ENCODE data around the gene CABLES1.
A peak's percentile ranks its signal among the peaks of the same experiment; 100 is the strongest.

CABLES1 gene

GRCh38 chr18:23211146-23211545 is 75.9 kb downstream of the CABLES1 start:
- DNase-seq: no peak

DNA sequence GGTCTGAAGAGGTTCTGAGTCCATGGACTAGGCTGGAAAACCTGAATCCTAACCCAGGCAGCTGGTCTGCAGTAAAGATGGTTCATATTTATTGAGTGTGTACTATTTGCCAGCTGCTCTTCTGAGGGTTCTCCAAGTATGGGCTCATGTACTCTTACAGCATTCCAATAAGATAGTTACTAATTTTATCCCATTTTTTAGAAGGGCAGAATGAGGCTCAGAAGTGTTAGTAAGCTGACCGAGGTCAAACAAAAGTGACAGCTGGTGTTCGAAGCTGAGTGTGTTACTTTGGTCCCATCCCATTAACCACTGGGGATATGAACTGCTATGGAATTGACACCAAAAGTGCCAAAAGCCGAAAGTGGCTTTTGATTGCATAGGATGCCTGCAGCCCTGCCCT is 76.9 kb downstream of the CABLES1 start:
- no peak for DNase-seq

DNA sequence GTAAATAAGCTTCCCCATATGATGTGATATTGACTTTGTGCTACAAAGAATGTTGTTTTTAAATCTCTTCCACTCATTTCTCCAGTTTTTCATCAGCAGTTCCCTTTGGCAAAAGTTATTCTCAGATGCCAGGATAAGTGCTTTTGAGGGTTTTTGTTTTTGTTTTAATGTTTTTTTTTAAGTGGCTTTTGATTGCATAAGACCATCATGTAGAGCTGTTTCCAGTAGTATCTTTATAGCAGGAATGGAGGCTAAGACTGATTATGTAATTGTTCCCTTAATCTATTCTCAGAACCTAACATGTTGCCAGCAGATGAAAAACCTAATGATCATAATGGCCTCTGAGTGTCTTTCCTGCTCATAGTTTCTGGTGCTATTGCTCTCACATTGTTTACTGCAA is 77.9 kb downstream of the CABLES1 start:
- no peak for DNase-seq

DNA sequence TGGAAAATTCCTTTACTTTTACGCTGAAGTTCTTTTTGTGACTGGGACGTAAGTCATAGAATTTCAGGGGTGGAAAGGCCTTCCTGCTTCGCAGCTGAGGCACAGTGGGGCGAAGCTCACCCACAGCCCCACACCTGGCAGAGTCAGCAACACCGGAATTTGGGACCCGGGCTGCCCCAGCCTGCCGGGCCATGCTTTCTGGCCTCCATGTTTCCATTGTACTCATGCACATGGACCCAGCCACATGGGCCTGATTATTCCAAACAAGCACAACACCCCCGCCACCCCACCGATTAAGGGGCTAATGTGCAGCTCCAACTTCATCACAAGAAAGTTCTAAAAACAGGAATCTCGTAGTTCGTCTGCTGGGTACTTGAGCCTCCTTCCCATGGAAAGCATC is 82.5 kb downstream of the CABLES1 start:
- DNase-seq: no peak

GRCh38 chr18:23220355-23220754 is 85.1 kb downstream of the CABLES1 start:
- no peak for DNase-seq

DNA sequence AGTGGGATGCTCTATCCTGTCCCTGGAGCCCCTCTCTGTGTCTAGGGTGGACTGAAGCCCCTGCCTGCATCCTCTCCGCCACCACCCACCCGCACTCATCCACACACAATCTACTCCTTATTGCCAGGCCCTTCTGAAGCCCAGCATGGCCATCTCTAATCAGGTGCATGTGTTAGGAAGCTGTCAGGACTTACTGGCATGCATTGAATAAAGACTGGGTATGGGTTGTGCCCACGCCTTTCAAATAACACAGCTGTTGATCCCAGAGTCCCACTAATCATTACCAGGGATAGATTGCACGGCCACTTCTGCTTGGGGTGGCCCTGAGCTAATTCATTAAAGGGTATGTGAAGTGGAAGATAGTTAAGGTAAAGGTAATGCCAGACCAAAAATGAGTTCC is 88.4 kb downstream of the CABLES1 start:
- no peak for DNase-seq

DNA sequence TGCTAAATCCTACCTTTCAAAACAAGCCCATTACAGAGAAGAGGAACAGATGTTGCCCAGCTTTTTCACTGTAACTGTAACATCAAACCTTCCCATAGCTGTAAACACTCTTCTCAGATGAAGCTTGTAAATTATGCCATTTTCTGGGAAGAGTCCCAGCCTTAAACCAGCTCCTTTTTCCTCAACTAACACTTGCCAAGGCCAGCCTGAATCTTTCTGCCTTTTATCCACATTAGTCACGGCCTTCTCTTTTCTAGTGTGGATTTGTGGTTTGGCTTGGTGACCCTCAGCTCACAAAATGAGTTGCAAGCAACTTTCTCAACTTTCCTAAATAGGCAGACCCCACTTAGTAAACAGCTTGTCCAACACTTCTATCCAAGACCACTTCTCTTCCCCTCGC is 90.2 kb downstream of the CABLES1 start:
- DNase-seq: no peak

DNA sequence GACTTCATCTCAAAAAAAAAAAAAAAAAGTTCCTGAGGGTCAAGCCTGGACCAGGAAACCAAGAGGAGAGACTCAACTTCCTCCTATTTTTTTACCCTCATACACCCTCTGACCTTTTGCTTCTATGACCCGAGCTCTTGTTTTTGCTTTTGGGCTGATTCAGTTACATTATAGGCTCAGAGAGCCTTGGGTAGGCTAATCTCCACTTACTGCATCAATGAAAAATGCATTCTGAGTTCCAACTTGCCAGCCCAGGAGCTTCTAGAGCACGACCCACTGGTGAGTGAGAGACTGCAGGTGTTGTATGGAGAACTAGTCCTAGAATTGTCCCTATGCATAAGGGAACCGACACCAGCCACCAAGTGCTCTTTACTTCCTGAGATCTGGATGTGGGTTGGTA is 91.1 kb downstream of the CABLES1 start:
- DNase-seq: no peak

- DNase-seq: peak in 2 of 58 donors; percentile 10 to 14
Measured at GRCh38 chr18:23226930-23227725, 91.8 kb downstream of the CABLES1 start.

DNA sequence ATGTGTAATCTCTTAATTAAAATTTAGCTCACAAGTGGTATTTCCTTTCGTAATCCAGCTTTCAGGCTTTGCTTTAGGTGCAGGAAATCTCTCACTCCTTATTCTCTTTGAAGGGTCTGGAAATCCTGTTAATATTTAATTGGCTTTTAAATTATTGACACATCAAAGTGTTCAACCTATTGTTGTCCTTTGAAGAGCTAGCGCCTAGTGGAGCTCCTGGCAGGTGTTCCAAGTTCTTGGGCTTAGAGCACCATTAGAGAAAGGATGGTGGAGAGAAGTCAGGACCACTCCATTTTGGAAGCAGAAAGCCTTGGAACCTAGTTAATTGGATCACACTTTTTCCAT is 92.4 kb downstream of the CABLES1 start:
- DNase-seq: no peak

DNA sequence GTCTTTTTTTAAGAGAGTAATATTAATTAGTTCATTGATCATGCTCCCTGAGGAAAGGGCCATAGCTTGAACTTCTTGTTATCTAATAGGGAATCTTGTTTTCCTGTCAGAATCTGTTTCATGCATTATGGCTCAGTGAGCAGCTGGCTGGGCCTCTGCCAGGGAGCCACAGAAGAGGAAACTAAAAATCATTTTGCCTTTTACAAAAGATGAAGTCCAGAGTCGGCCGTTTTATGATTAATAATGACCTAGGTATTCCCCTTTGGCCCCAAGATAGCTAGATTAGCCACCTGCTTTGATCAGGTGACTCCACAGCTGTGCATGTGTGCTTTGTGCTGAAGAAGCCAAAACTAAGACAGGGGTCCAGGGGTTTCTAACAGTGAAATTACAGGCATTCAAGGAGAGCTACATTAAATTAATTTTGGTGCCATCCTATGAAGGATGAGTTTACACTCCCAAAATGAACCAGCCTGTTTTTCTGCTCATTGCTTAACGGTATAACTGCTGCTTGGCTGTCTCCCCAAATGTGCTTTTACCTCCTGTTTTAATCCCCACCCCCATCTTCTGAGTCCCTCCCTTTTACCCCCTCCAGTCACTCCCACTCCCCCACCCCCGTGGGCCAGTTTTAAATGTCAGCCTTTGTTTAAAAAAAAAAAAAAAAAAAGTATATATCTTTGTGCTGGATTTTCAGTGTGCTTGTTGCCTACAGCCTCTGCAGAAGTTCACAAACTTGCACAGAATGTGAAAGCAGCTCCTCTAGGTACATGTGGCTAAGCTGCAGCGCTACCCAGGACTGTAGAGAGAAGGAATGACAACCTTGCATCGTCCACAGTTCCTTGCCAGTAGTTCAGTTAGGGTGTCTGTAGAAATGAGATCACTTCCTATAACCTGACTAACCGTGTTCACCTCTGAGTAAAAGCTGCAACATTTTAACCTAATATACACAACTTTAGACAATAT is 93.1 kb downstream of the CABLES1 start:
- no peak for DNase-seq

DNA sequence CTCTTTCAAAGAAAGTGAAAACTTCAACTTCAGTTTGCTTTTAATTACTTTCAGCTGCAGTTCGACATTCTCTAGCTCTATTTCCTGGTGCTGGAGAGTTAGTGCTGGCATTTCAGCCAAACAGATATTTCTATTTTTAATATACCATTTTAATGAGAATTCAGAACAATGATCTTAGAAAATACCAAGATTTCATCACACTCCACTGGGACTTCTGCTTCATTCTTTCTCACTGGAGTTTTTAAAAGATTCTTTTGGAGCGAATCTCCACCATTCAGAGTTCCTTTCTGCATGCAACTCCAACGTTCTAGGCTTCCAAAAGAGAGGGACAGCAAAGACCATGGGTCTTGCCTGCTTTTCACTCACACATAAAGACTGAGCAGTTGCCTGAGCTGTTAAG is 94.2 kb downstream of the CABLES1 start:
- DNase-seq: no peak

DNA sequence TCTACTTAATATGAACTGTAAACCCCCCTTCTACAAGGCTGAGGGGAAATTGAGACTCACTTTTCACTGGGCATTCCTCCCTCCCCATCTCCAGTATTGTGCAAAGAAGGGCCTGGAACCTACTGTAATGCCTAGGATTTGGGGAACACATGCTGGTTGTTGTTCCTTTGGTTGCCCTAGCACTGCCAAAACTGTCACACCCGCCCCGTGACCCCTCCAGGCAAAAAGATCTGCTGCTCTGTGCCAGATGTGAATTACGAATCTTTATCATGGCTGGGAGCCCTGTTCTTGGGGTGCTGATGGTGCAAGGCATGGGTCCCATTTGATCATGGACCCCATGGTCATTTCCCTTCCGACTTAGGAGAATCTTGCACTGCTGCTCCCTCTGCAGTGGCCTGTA is 95.4 kb downstream of the CABLES1 start:
- DNase-seq: no peak

GRCh38 chr18:23231340-23232021 is 96.2 kb downstream of the CABLES1 start:
- peak in 10 of 58 donors; percentile 8 to 51 (median 20) for DNase-seq

GRCh38 chr18:23232331-23232730 is 97.0 kb downstream of the CABLES1 start:
- no peak for DNase-seq

- DNase-seq: no peak
Measured at GRCh38 chr18:23234619-23235018, 99.3 kb downstream of the CABLES1 start.

DNA sequence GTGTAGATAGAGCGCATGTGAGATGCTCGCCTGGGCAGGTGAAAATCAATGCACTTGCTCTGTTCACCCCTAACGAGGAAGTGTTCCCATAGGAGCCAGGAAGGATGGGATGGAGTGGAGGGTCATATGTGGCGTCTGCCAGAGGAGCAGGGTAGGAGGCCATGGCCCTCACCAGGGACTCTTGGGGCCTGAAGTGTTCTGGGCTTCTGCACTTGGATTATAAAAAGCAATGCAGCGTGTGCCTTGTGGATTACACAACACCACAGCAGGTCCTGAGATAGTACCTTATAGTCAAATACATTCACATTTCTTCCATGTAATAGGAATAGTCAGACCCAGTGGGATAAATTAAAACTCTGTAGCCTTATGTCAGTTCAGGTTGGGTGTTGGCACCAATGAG is 100.1 kb downstream of the CABLES1 start:
- no peak for DNase-seq

- DNase-seq: no peak
Measured at GRCh38 chr18:23235860-23236259, 100.6 kb downstream of the CABLES1 start.

- DNase-seq: no peak
Measured at GRCh38 chr18:23236876-23237468, 101.7 kb downstream of the CABLES1 start.

- DNase-seq: peak in 23 of 58 donors; percentile 11 to 68 (median 36)
Measured at GRCh38 chr18:23237524-23238151, 102.4 kb downstream of the CABLES1 start.

DNA sequence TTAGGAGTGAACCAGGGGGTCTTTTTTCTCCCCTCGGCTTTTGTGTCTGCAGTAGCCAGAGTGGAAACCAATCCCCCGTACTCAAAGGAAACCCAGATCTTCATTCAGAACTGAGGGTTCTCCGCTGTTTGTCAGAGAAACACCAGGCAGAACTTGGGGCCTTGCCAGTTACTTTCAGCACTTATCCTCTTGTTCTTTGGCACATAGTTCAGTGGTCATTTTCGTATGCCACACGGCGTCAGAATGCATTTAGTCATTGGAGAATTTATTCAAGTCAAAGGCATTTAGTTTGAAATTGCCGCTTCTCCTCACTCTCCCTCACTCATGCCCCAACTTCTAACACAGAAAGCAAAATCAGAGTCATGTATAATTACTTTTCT is 102.9 kb downstream of the CABLES1 start:
- DNase-seq: peak in 15 of 58 donors; percentile 22 to 68 (median 46)
